GM08714 (cell line): ENCODE results near the gene COX15.

Experiments used
- H3K4me3 ChIP-seq: fragments of 200-500 bp; sonication (Bioruptor generic); 2 replicates; pipeline ENCODE4 v1.5.1; 2014; ENCODE audit warnings: mild to moderate bottlenecking, low read length, inconsistent platforms
- ZNF274 ChIP-seq: IDR thresholded peaks from 2 replicates; pipeline ENCODE4 v1.6.1; 2012; ENCODE audit warnings: mild to moderate bottlenecking, low read depth, low read length

Gene COX15

GRCh38 chr10:99714446-99714845 lies 17.5 kb downstream of the COX15 start:
- no peak for TF ChIP-seq ZNF274

GRCh38 chr10:99711129-99711719 lies 20.7 kb downstream of the COX15 start:
- H3K4me3 ChIP-seq, result no peak overlapping the region
- TF ChIP-seq ZNF274, result no peak

More at GRCh38 chr10:99714446-99714845, 17.5 kb downstream of the COX15 start:
- H3K4me3 ChIP-seq, result no peak overlapping the region

- TF ChIP-seq ZNF274, result no peak
- no peak overlapping the region for H3K4me3 ChIP-seq
These were observed 22.3 kb downstream of the COX15 start for GRCh38 chr10:99709480-99710229.

GRCh38 chr10:99708428-99709012 lies 23.4 kb downstream of the COX15 start:
- H3K4me3 ChIP-seq, result no peak overlapping the region
- no peak for TF ChIP-seq ZNF274

- no peak for TF ChIP-seq ZNF274
- no peak overlapping the region for H3K4me3 ChIP-seq
These were observed 31.3 kb downstream of the COX15 start for GRCh38 chr10:99700649-99701048.

GRCh38 chr10:99698504-99699080 lies 33.3 kb downstream of the COX15 start:
- H3K4me3 ChIP-seq, result no peak overlapping the region
- TF ChIP-seq ZNF274, result no peak

GRCh38 chr10:99695761-99696160 lies 36.2 kb downstream of the COX15 start:
- H3K4me3 ChIP-seq, result no peak overlapping the region
- TF ChIP-seq ZNF274, result no peak

GRCh38 chr10:99693933-99694583 lies 37.9 kb downstream of the COX15 start:
- no peak for TF ChIP-seq ZNF274
- no peak overlapping the region for H3K4me3 ChIP-seq

GRCh38 chr10:99689461-99689860 lies 42.5 kb downstream of the COX15 start:
- no peak overlapping the region for H3K4me3 ChIP-seq
- TF ChIP-seq ZNF274, result no peak

- TF ChIP-seq ZNF274, result no peak
- no peak overlapping the region for H3K4me3 ChIP-seq
These were observed 46.3 kb downstream of the COX15 start for GRCh38 chr10:99685597-99685967.

GRCh38 chr10:99682752-99683151 lies 49.2 kb downstream of the COX15 start:
- no peak overlapping the region for H3K4me3 ChIP-seq
- no peak for TF ChIP-seq ZNF274
